NCI-H510A treated with DMSO at 0.1 percent for 48 hours (cell line): ENCODE results near the gene TMEM255A.

Experiments used
- DNase-seq: peaks from one replicate; lab custom pipeline; 2025; lab: John Stamatoyannopoulos, UW

Gene TMEM255A

GRCh38 chrX:120306630-120307029 is 4.6 kb downstream of the TMEM255A start:
- DNase-seq = no peak

- DNase-seq = no peak
Observed at GRCh38 chrX:120305531-120306141, 5.6 kb downstream of the TMEM255A start.

DNA sequence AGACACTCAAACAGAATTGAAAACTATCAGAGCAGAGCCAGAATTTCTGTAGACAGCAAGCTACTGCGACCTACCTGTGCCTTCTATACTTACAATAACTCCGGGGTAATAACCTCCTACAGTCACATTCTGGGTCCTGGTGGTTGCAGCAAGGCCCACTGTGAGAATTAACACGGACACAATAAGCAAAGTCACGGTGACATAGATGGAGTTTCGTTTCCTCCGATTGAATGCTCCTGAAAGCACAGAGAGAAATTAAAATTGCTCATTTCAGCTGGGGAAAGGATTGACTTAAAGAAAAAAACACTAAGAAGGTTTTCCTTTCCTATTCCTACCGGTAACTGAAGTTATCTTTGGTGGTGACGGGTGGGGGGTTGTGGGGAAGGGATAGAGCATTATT is 7.0 kb downstream of the TMEM255A start:
- DNase-seq = no peak

DNA sequence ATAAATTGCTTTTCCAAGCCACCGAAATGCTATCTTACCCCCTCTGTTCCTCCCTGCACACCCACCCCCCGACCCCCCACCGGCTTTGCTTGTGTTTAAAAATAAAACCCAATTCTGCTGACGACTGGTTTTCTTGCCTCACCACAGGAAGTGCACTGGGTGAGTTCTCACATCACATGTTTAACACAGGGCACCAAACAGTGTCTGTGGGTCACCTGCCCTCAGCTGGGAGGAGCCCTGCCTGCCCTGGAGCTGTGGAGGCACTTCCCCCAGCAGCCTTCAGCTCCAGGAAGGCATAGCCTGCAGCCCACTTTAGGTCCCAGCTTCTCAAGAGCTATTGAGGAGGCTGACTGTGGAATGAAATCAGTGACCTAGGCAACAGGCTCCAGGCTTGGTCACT is 8.8 kb downstream of the TMEM255A start:
- peak; percentile 48 for DNase-seq

DNA sequence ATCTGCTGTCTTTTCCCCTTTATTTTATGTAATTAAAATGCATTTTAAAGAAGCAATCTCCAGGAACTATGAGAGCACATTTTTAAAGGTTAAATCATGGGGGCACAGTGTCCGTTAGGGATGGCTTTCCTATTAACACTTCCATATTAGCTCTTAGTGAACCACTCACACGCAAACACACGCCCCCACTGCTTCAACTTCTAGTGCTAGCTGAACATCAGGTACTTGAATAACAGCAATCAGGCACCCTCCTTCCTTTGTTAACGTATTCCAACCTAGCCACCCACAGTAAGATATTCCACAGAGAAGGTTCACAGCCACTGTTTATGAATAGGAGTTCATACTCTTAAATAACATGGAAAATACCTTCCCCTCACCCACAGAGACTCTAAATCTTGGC is 9.3 kb downstream of the TMEM255A start:
- peak; percentile 48 for DNase-seq

DNA sequence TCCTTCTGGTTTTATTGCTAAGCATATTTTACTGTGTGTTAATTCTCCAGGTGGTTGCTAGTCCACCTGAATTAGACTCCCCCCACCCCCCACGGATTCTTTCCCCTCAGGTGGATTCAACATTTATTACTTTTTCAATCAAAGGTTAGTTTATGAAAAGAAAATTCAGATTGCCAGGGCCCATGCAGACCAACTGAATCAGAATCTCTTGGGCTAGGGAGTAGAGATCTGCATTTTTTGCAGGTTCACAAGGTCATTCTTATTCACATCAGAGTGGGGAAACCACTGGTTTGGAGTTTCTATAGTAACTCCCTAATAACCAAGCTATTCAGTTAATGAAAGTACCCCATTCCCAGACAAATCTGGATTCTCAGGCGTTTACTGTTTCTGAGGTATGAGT is 9.8 kb downstream of the TMEM255A start:
- no peak for DNase-seq

DNA sequence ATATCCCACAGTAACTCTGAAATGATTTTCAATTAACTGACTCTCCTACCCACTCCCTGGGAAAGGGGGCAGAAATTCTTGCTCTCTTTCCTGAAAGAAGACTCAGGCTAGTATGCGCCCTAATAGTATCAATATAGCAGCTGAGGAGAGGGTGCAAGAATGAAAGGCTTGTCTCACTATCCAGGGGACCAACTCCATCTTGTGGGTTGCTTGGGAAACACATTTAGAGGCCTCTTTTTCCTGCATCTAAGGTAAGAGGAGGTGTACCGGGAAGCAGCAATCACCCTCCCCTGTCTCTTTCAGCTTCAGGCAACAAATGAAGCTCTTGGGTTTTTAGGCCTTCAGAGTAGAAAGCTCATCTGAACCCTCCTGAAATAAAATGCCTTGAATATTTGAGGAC is 11.3 kb downstream of the TMEM255A start:
- DNase-seq = no peak

- no peak for DNase-seq
Observed at GRCh38 chrX:120297923-120298322, 13.3 kb downstream of the TMEM255A start.

- DNase-seq = no peak
Observed at GRCh38 chrX:120294651-120295050, 16.6 kb downstream of the TMEM255A start.

DNA sequence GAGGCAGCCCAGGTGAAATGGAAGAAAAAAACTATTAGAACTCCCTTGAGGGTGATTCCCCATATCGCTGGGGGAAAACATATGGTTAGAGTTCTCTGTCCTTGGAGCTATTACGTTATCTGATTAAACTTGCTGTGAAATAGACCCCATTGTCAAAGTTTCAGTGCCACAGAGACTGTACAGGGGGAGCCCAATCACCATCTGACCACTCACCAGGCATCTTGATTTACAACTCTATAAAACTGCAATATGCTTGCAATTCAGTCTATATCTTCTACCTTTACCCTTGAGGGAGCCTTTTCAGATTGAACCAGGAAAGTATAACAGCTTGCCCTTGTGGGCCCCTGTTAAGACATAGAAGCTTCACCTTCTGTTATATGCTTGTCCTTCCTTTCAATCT is 18.2 kb downstream of the TMEM255A start:
- DNase-seq = no peak

- DNase-seq = no peak
Observed at GRCh38 chrX:120291211-120291610, 20.1 kb downstream of the TMEM255A start.

GRCh38 chrX:120290107-120290506 is 21.2 kb downstream of the TMEM255A start:
- no peak for DNase-seq

DNA sequence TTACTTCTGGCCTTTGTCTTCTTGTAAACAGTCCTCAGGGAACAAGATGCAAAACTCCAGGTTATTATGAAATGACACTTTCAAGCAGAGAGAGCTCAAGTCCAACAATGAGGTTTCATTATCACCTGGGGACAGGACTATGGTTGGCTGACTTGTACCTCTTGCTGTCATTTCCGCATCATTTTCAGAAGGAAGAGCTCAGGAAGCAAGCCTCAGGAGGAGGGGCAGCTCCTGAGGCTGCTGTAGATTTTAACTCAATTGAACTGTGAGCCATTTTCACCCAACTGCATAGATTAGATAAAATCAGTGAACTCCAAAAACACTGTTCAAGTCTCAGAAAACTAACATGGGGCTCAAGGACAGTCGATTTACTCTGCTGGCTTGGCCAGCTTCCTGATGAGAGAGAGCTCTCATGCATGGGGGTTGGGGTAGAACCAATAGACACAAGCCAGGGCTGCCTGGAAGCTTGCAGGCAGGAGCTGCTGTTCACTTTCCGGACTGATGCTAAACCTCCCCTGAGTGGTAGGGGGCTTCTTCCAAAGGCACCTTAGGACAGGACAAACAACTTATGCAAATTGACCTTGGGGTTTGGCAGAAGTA is 23.6 kb downstream of the TMEM255A start:
- no peak for DNase-seq

- no peak for DNase-seq
Observed at GRCh38 chrX:120286733-120287512, 24.3 kb downstream of the TMEM255A start.

GRCh38 chrX:120282697-120283096 is 28.6 kb downstream of the TMEM255A start:
- DNase-seq = no peak

- no peak for DNase-seq
Observed at GRCh38 chrX:120281761-120282160, 29.5 kb downstream of the TMEM255A start.

- no peak for DNase-seq
Observed at GRCh38 chrX:120281021-120281624, 30.1 kb downstream of the TMEM255A start.

GRCh38 chrX:120274958-120275357 is 36.3 kb downstream of the TMEM255A start:
- DNase-seq = no peak

DNA sequence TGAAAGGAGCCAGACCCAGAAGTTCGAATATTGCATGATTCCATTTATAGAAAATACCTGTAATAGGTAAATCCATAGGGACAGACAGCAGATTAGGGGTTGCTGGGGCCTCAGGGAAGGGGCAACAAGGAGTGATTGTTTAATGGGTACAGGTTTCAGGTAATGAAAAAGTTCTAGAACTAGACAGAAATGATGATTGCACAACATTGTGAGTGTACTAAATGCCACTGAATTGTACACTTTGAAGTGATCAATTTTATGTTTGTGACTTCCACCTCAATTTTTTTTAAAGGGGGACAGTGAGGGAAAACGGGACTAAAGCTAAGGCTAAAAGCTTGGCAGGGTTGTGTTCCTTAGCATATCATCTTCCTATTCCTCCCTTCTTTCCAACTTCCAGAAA is 37.1 kb downstream of the TMEM255A start:
- no peak for DNase-seq

DNA sequence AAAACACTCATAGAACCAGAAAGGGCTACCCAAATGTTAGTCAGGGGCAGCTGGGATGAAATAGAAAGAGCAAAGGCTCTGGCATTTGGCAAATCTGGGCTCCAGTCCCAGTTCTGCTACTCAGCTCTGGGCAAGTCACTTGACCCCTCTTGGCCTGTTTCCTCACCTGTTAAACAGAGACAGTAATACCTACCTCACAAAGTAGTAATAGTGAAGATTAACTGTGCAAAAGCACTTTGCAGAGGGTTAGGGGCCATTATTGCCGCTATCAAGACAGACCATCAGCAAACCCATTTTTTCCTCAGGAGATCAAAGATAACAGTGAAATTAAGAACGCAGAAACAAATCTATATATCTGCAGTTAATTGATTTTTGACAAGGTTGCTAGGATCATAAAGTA is 40.0 kb downstream of the TMEM255A start:
- no peak for DNase-seq

DNA sequence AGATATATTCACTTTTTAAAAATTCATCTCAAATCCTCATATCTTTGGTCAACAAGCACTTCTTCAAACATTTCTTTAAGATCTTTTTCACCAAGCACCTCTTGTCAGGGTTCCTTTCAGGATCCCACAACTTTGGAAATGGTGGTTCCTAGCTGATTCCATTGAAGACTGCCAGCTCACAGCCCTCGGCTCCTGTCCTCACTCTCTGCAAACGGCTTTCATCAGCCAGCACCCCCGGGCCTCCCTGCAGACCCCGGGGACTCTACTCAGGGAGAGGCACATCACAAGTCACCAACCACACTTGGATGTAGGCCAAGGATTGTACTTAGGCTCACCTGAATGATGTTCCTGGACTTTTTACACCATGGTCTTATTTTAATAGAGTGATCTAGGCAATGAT is 40.7 kb downstream of the TMEM255A start:
- DNase-seq = no peak

DNA sequence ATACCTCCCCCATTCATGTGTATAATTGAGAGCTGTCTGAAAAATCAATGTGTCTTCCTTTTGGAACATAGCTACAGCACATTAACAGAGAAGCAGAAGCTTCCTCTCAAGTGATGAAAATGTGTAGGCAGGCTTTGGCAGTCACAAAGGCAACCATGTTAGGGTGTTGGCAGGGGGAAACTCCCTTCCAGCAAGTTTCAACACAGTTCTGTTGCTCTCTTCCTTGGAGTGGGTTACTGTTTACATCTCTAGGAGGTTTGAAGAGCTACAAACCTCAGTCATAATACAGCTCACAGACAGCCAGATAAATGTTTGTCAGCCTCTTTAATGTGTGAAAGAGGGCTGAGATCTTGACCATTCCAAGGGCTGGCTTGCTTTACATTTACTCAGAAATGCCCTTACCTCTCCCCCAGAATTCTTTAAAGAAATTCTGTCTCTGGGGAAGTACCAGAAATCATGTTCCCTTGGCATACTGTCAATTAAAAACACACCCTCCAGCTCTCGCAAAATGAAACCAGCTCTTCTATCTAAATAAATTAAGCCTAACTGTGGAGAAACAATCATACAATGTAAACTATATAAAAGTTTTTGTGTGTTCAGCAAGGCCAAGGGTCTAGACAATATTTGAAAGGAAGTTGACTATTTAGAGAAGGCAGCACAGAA is 41.8 kb downstream of the TMEM255A start:
- DNase-seq = no peak
